K562 (cell line): ENCODE results near the gene IL17RA. TPM values are rescaled to one million over a fixed set of nuclear protein-coding genes. Genes with fewer than 3 reads are reported as not detected.
A peak's percentile ranks its signal among the peaks of the same experiment; 100 is the strongest.

Source experiments
- ARID3B ChIP-seq: fragments of 250-450 bp; sonication (Bioruptor Pico); IDR thresholded peaks from 2 replicates; pipeline ENCODE4 v1.4.0; 2020; ENCODE audit warnings: borderline replicate concordance
- ASH1L ChIP-seq: fragments of 450-650 bp; IDR thresholded peaks from 2 replicates; pipeline ENCODE4 v1.6.1; 2018; ENCODE audit warnings: borderline replicate concordance, mild to moderate bottlenecking, low read depth; ENCODE audit not compliant: partially characterized antibody
- BCL6 ChIP-seq: fragments of 250-450 bp; sonication (Bioruptor Pico); IDR thresholded peaks from 2 replicates; pipeline ENCODE4 v1.4.0; 2020
- DMBX1 ChIP-seq: fragments of 250-450 bp; sonication (Bioruptor Pico); IDR thresholded peaks from 2 replicates; pipeline ENCODE4 v1.8.0; 2022; ENCODE audit warnings: inconsistent platforms, mild to moderate bottlenecking, moderate library complexity, borderline replicate concordance
- E2F3 ChIP-seq: fragments of 250-450 bp; sonication (Bioruptor Pico); IDR thresholded peaks from 2 replicates; pipeline ENCODE4 v1.4.0; 2020; ENCODE audit warnings: mild to moderate bottlenecking
- ESRRB ChIP-seq: fragments of 250-450 bp; sonication (Bioruptor Pico); IDR thresholded peaks from 2 replicates; pipeline ENCODE4 v1.5.0; 2020; ENCODE audit warnings: mild to moderate bottlenecking, moderate library complexity, borderline replicate concordance
- ETV1 ChIP-seq: fragments of 450-650 bp; conservative IDR thresholded peaks from 2 replicates; pipeline ENCODE4 v1.6.1; 2016; ENCODE audit warnings: missing genetic modification characterization, control low read depth, low read depth, missing compliant biosample characterization
- EWSR1 ChIP-seq: fragments of 450-650 bp; IDR thresholded peaks from 2 replicates; pipeline ENCODE4 v1.6.1; 2018; ENCODE audit warnings: borderline replicate concordance, mild to moderate bottlenecking, low read depth, moderate library complexity; ENCODE audit not compliant: partially characterized antibody
- FOXP4 ChIP-seq: sonication (generic); formaldehyde crosslinking; IDR thresholded peaks from 2 replicates; pipeline ENCODE4 v1.8.0; 2022; ENCODE audit warnings: mild to moderate bottlenecking, missing genetic modification reagents, borderline replicate concordance
- MTA2 ChIP-seq: fragments of 450-650 bp; IDR thresholded peaks from 2 replicates; pipeline ENCODE4 v1.6.1; 2016; ENCODE audit warnings: low read depth
- NCOA6 ChIP-seq: fragments of 450-650 bp; IDR thresholded peaks from 2 replicates; pipeline ENCODE4 v1.6.1; 2017; ENCODE audit warnings: mild to moderate bottlenecking
- ZBTB40 ChIP-seq, 2 experiments: fragments of 450-650 bp in 1 of 2; sonication (generic) in 1 of 2; formaldehyde crosslinking in 1 of 2; IDR thresholded peaks; 2 replicates each; pipeline versions ENCODE4 v1.7.1 to v1.9.0; 2016 to 2022; ENCODE audit warnings: inconsistent platforms in 1 of 2, mild to moderate bottlenecking in 1 of 2, missing genetic modification reagents in 1 of 2
- ZFP36 ChIP-seq: fragments of 150-350 bp; IDR thresholded peaks from 2 replicates; pipeline ENCODE4 v1.6.1; 2018; ENCODE audit warnings: low read length, low read depth; ENCODE audit not compliant: partially characterized antibody
- ZNF445 ChIP-seq: fragments of 250-450 bp; sonication (Bioruptor Pico); IDR thresholded peaks from 2 replicates; pipeline ENCODE4 v1.4.0; 2020; ENCODE audit warnings: low read depth, mild to moderate bottlenecking, moderate library complexity
- polyA plus RNA-seq, 8 experiments: library from polyadenylated mRNA; depleted of rRNA in 4 of 8; stranded (reverse) in 5 of 8; unstranded in 3 of 8; fragments of >200 nt; fragmentation: Nextera tagmentation in 2 of 8; fragmentation: Illumina TruSeq in 1 of 8; extraction: Ambion mirVana in 2 of 8; extraction: Trizol in 1 of 8; gene quantifications; 2 replicates each; pipeline versions ENCODE4 v1.2.1 to v1.2.3, GENCODE V29; 2011 to 2014; ENCODE audit warnings: inconsistent platforms in 1 of 8, missing spikeins in 1 of 8
- total RNA-seq, 7 experiments: library from RNA; depleted of rRNA in 6 of 7; stranded (reverse); fragments of >200 nt in 6 of 7; fragmentation: Illumina TruSeq in 2 of 7; extraction: Trizol in 2 of 7; gene quantifications; 2 replicates each; pipeline versions ENCODE4 v1.2.1 to v1.2.3, GENCODE V29; 2011 to 2021; ENCODE audit warnings: low replicate concordance in 1 of 7

IL17RA gene
- total and polyA plus RNA-seq, 9 of the 15 experiments (the other 6 are each of a cell fraction or from before 2014, with no cell fraction given): 0.17 to 11.8 (median 3.7) TPM

- TF ChIP-seq ZBTB40 (IDR thresholded peaks at IDR 0.05) (peak; percentile 76), ZBTB40 (CRISPR knock-in tag; IDR thresholded peaks at IDR 0.05) (no peak), BCL6 (CRISPR knock-in tag) (no peak), ASH1L (no peak), ESRRB (CRISPR knock-in tag) (no peak), EWSR1 (no peak), NCOA6 (peak; percentile 53; the same call in 1 of the 2 replicates), ARID3B (CRISPR knock-in tag) (no peak), E2F3 (CRISPR knock-in tag) (no peak), FOXP4 (CRISPR knock-in tag) (no peak), DMBX1 (CRISPR knock-in tag) (no peak), ETV1 (tag) (peak; percentile 79), ZNF445 (CRISPR knock-in tag) (no peak), ZFP36 (no peak), MTA2 (no peak)
These were observed at the start of gene IL17RA (continued) for GRCh38 chr22:17084554-17085276.
